Adrenal gland (tissue), 5 donors: ENCODE results near the gene HS2ST1.

Source experiments
- CTCF ChIP-seq, 6 experiments: fragments of 450-650 bp in 4 of 6; fragments of 200-600 bp in 2 of 6; sonication (generic) in 1 of 6; IDR thresholded peaks; 1 replicate in 5 of 6; 2 replicates in 1 of 6; pipeline versions ENCODE4 v1.5.1 to v1.8.0; 2016 to 2021; ENCODE audit warnings: antibody characterized with exemption in 6 of 6, mild to moderate bottlenecking in 2 of 6, moderate library complexity in 1 of 6
- POLR2A ChIP-seq, 2 donors: fragments of 450-650 bp; IDR thresholded peaks; one replicate each; pipeline ENCODE4 v1.6.1; 2017; ENCODE audit warnings: antibody characterized with exemption in 2 of 2, mild to moderate bottlenecking in 2 of 2, moderate library complexity in 1 of 2
- donor health status: DM: no; HTN: no; CAD: no.

DNA sequence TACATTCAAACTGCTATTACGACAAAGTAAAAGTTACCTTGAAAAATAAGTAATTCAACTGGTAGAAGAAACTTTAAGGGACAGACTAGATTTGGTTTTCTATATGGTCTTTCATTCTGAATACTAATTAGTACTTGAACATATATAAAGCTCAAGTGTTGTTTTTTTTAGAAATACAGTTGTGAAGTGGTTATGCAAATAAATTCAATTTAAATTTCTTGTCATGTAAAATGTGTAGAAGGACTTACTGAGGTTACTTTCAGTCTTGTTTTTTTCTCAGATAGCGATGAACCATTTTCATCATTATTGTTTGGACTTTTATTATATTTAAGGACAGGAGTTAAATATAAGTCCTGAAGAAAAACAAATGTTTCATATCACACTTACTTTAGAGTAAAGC, 24.4 kb downstream of the HS2ST1 start:
- TF ChIP-seq CTCF (IDR thresholded peaks at IDR 0.05) (no peak), POLR2A (IDR thresholded peaks at IDR 0.05) (no peak)
